Stimulated activated CD4-positive, alpha-beta T cell treated with anti-CD3 and anti-CD28 coated beads, TNF-alpha, amount 100 ng/mL, for 4 hours (primary cell): ENCODE results near the gene C1R.

Experiments used
- DNase-seq, 3 experiments: peaks; one replicate each; pipeline ENCODE4 v3.0.0-alpha.2; 2020; ENCODE audit warnings: low read depth in 3 of 3

The C1R gene

DNA sequence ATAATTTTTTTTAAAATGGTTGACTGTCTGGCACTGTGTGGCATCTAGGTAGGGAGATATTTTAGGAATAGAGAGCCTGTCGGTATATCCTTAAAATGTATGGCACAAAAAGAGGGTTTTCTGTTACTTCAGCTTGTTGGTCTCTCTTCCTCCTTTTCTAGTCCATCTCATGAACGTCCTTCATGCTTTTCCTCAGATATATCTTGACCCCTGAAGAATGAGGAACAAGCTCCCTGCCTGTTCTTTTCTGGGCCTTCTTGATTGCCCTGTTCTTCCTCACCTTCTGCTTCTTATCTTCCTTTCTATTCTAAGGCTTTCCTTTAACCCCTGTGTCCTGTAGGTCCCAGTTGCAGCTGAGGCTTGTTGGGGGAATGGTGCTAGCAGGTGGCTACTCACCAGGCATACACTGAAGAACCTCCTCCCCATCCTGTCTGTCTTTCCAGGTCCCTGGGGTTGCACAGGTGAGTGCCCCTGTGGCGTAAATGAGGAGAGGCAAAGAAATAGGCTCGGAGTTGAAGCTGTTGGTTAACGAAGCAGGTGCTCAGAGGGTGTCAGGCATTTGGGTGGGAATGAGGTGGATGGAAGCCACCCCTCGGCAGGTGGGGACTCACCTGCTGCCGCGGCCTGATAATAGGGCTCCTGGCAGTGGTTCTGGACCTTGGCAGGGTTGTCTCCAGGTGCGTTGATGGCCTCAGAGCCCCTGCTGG is 7.2 kb upstream of the C1R start:
- DNase-seq: no peak

GRCh38 chr12:7096979-7097378 is 4.7 kb upstream of the C1R start:
- DNase-seq: no peak

- DNase-seq: no peak
Measured at GRCh38 chr12:7096006-7096932, 4.0 kb upstream of the C1R start.

DNA sequence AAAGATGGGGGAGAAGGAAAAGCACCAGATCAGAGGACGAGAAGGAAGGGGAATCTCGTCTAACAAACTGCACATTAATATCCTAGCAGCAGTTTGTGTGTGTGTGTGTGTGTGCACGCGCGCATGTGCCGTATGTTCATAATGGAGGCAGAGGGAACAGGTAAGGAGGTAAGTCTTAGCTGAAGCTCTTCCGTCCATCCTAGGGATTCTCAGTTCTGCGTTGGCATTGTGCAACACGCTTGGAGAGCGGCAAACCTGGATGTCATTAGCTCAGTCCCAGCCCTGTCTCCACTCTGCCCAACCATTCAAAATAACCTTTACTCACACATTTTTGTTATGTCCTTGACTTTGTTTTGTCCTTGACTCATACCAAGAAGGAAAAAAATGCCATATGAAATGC is 1.6 kb upstream of the C1R start:
- no peak for DNase-seq

DNA sequence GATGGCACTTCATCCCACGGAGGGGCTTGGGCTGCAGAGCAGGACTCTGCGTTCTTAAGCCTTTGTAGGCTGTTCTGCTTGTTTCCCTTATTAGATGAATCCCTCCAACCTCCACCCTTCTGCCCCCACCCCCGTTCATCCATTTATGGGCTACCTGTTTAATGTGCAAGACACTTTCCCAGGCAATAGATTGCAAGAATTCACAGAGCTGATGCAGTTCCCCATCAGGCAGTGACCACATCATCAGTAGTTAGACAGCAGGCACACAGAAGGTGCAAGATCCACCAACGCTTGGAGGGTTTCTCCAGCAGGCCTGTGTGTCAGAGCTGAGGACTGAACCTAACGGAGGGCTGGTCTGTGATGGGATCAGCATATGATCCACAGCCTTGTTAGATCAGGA is 1.2 kb upstream of the C1R start:
- no peak for DNase-seq

GRCh38 chr12:7092986-7093460 is 778 bp upstream of the C1R start:
- DNase-seq: no peak

DNA sequence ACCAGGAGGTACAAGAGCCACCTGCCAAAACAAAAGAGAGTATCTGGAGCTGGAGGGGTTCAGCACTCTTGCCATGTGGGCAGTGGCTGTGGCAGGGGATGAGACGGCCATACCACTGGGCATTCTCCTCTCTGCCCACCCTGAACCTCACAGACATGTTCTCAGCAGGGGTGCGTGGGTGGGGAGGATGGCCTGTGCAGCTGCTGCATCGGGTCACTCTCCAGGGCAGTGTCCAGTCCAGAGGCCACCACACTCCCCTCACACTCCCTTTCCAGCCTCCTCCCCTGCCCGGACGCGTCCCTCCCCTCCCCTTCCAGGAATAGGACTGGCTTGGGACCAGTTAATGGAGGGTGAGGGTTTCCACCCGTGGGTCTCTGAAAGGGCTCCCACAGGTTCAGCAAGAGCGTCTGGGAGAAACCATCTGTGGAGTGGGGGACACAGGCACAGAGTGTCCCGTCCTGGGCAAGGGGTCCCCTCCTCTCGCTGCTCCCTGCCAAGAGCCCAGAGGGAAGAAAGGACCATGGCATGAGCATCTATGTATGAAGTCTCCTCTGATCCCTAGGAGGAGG is 501 bp downstream of the C1R start:
- DNase-seq: no peak

DNA sequence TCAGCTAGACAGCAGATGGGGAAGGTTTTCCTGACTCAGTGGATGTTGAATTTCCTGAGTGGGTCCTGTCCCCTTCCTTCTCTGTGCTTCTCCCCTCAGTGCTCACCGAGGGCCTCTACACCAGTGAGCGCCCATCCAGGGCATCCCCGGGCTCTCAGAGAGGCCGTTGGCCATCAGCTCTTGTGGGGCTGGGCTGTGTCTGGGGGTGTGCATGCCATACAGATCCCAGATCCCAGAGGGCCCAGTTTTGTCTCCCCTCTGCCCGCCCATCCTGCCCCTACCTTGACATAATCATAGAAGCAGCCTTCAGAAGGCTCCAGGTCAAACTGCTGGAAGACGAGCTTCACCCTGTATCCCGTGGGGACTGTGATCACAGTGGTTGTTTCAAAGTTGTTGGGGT is 1.1 kb downstream of the C1R start:
- DNase-seq: no peak

GRCh38 chr12:7090222-7090998 is 1.8 kb downstream of the C1R start:
- no peak for DNase-seq

DNA sequence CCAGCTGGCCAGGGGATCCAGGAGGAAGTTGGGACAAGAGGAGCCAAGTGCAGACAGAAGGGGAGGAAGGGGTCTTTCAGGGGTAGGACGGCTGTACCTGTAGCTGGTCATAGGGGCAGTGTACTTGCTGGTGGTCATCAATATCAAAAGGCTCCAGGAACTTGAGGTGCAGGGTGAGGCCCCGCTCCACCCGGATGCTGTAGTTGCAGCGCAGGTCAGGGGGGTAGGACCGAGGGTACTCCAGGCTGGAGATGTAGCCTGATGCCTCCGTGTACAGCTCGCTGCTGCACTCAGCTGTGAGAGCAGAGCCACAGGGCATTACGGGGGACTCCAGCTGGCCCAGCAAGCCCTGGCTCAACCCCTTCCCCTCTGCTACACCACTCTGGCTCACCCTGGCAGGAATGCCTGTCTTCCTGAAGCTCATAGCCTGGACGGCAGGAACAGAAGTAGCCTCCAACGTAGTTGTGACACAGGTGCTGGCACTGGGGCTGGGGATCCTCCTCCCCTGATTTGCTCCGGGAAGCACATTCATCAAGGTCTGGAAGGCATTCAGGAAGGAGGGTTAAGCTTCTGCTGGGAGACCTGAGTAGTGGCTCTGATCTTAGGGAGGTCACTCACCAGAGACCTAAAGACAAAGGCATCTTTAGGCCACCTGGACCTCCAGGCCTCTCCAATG is 2.9 kb downstream of the C1R start:
- DNase-seq: no peak

DNA sequence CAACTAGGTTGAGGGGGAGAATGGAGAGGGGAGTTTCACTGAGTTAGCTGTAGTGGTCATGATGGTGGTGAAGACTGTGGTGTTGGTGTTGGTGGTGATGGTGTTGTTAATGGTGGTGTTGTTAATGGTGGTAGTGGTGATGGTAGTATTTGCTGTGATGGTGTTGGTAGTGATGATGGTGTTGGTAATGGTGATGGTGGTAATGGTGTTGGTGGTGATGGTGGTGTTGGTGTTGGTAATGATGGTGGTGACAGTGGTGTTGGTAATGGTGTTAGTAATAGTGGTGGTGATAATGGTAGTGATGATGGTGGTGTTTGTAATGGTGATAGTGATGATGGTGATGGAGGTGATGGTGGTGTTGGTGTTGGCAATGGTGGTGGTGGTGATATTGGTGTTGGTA is 9.1 kb downstream of the C1R start:
- no peak for DNase-seq

DNA sequence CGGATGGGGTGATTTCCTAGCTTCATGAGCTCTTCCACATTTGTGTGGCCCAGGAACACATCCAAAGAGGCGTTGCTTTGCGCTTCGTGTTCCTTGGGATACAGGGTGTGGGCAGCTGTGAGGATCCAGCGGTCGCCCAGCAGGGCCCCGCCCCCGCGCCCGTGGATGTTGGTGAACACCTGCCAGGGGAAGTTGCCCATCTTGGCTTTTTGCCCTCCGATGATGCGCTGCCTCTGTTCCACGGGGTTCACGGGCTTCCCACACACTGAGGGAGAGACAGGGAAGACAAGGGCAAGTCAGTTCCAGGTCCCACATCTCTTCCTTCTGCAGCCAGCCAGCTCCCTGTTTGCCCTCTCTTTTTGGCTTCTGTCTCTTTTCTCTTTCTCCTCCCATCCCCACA is 11.2 kb downstream of the C1R start:
- no peak for DNase-seq

GRCh38 chr12:7079826-7080125 is 12.5 kb downstream of the C1R start:
- no peak for DNase-seq

GRCh38 chr12:7078163-7078562 is 14.1 kb downstream of the C1R start:
- no peak for DNase-seq

GRCh38 chr12:7076493-7076892 is 15.8 kb downstream of the C1R start:
- DNase-seq: no peak

- no peak for DNase-seq
Measured at GRCh38 chr12:7075939-7076338, 16.3 kb downstream of the C1R start.

DNA sequence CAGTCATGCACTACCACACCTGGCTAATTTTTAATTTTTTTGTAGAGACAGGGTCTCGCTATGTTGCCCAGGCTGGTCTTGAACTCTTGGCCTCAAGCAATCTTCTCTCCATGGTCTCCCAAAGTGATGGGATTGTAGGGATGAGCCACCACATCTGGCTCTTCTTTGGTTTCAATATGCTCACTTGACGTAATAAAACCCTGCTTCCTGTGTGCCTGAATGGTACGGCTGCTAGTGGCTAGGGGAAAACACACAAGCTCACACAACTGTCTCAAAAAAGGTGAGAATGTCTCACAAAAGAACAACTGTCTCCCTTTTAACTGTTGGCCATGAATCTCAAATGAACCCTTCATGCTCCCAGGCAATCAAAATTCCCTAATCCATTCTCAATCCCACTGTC is 16.7 kb downstream of the C1R start:
- DNase-seq: no peak

DNA sequence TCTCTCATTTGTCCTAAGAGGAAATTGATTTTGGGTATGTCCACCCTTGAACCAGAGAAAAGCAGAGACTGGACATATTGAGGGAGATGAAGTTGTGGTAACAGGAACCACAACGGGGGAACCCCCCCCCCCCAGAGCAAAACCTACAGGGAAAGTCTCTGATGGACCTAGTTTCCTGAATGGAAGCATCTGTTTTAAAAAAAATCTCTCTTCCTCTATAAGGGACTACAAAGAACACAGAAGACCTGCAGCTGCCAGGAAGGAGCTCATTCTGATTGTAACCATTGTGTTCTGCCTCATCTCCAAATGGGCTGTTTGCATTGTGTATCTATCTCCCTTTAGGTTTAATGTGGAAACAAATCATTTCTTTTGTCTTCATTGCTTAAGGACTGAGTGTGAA is 18.3 kb downstream of the C1R start:
- DNase-seq: no peak

DNA sequence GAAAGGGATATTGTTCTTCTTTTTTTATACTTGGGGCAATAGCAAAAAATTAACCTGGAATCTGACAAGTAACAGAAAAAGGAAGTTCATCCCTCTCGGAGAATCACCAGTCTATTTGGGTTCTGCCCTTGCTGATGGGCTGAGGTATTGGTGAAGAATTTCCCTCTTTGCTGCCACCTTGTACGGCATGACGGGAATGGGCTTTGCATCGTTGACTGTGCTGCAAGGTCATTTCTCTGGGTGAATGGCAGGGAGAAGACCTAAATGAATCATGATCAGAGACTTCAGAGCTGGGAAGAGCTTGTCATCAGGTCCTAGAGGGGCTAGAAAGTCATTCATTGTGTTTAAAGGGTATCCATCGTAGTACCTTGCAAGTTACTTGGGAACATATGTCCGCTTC is 19.7 kb downstream of the C1R start:
- no peak for DNase-seq

DNA sequence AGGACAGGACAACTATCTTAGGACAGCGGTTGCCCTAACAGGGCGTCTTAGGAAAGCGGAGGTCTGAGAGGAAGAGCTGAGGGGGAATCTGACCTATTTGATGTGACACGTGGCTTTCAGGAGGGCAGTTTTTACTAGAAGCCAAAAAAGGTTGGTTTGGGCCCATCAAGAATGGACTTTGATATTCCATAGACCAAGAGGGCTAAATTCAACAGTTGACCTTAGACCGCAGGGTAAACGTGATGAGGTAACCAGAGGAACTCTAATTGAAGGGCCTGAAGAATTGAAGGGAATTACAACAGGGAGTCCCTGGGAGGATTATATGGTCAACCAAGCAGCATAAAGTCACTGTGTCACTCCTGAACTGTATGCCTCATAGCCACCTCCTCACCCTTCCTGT is 20.2 kb downstream of the C1R start:
- DNase-seq: no peak

DNA sequence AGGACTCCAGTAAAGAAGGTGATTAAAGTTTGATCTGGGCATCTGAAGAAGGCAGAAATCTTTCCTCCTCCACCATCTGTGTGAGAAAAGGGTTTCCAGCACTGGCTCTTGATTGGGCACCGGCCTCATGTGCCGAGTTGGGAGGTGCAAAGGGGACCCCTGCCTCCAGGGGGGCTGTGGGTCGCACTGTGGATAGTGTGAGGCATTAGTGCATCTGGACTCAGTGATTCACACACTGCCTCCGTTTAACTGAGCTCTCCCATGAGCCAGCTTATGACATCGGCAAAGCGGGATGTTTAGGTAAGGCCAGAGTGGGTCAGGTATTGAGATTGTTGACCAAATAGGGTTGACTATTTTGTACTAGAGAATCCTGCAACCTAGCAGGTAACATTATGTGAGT is 22.9 kb downstream of the C1R start:
- no peak for DNase-seq

DNA sequence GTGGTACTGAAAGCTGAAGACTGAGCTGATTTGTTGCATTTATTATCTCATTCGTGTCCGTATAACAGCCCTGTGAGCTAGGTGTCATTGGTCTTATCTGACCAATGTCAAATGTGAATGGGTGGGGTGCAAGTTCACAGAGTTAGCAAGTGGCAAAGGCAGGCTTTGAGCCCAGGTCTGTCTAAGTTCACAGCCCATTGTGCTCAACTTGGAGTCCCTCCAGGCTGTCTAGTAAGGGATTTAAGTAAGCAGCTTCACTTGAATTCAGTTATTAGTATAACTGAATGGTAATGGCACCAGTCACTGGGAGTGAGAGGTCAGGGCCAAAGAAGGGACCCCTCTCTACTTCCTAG is 23.3 kb downstream of the C1R start:
- no peak for DNase-seq
